ENCODE results near the gene PRKACB. TPM values are rescaled to one million over a fixed set of nuclear protein-coding genes. Genes with fewer than 3 reads are reported as not detected.

The PRKACB gene
- total and polyA plus RNA-seq, 10 of the 15 experiments (the other 5 are each of a cell fraction or from before 2014, with no cell fraction given): 3.1 to 9.0 (median 7.1) TPM; not detected in 1

- no peaks in the 10 kb centered on the region for H3K27me3 ChIP-seq (replicated peaks in 1 of 2; ENCODE audit: control insufficient read depth in 2 of 2, insufficient read depth in 2 of 2, low read length in 1 of 2)
- H3K79me2 ChIP-seq (ENCODE audit: control insufficient read depth, insufficient read depth, low read length): no peaks in the 10 kb centered on the region
- H3K27ac ChIP-seq (ENCODE audit: control insufficient read depth, insufficient read depth): no peak overlapping the region
- ChIA-PET POLR2A (no interaction called here), SMC1A (ENCODE audit: uncharacterized antibody, unreplicated experiment) (no interaction called here), CTCF (interaction anchor here (1.3 to 3.3 kb wide), 3 partner anchors 192 to 661 kb away, joined by 3 to 17 read pairs (median 5); no protein-coding TSS in a partner anchor), RAD21 (ENCODE audit: unreplicated experiment) (no interaction called here)
- 0% methylated on average over 1 of the region's 1 CpG for WGBS (ENCODE audit: insufficient coverage, insufficient replicate concordance, low lambda C conversion rate, missing lambda C conversion rate)
- no peaks in the 10 kb centered on the region for H3K4me1 ChIP-seq (ENCODE audit: control insufficient read depth, insufficient read depth, low read length)
- no peaks in the 10 kb centered on the region for H3K9me3 ChIP-seq (replicated peaks; ENCODE audit: control insufficient read depth, insufficient read depth, low read length)
- TF ChIP-seq SIN3A (IDR thresholded peaks at IDR 0.05; ENCODE audit: low read depth, low read length) (no peak), CREB1 (IDR thresholded peaks at IDR 0.05; ENCODE audit: low read depth) (no peak), SMC3 (IDR thresholded peaks at IDR 0.05; ENCODE audit: borderline replicate concordance, low read length) (no peak)
- TF ChIP-seq, protein P1, sequence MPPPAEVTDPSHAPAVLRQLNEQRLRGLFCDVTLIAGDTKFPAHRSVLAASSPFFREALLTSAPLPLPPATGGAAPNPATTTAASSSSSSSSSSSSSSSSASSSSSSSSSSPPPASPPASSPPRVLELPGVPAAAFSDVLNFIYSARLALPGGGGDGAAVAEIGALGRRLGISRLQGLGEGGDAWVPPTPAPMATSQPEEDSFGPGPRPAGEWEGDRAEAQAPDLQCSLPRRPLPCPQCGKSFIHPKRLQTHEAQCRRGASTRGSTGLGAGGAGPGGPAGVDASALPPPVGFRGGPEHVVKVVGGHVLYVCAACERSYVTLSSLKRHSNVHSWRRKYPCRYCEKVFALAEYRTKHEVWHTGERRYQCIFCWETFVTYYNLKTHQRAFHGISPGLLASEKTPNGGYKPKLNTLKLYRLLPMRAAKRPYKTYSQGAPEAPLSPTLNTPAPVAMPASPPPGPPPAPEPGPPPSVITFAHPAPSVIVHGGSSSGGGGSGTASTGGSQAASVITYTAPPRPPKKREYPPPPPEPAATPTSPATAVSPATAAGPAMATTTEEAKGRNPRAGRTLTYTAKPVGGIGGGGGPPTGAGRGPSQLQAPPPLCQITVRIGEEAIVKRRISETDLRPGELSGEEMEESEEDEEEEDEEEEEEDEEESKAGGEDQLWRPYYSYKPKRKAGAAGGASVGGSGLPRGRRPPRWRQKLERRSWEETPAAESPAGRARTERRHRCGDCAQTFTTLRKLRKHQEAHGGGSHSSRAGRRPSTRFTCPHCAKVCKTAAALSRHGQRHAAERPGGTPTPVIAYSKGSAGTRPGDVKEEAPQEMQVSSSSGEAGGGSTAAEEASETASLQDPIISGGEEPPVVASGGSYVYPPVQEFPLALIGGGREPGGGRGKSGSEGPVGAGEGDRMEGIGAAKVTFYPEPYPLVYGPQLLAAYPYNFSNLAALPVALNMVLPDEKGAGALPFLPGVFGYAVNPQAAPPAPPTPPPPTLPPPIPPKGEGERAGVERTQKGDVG (CRISPR knock-in tag; IDR thresholded peaks at IDR 0.05): no peak
- TF ChIP-seq, protein P2, sequence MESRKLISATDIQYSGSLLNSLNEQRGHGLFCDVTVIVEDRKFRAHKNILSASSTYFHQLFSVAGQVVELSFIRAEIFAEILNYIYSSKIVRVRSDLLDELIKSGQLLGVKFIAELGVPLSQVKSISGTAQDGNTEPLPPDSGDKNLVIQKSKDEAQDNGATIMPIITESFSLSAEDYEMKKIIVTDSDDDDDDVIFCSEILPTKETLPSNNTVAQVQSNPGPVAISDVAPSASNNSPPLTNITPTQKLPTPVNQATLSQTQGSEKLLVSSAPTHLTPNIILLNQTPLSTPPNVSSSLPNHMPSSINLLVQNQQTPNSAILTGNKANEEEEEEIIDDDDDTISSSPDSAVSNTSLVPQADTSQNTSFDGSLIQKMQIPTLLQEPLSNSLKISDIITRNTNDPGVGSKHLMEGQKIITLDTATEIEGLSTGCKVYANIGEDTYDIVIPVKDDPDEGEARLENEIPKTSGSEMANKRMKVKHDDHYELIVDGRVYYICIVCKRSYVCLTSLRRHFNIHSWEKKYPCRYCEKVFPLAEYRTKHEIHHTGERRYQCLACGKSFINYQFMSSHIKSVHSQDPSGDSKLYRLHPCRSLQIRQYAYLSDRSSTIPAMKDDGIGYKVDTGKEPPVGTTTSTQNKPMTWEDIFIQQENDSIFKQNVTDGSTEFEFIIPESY (IDR thresholded peaks at IDR 0.05): no peak
- TF ChIP-seq, protein P3, sequence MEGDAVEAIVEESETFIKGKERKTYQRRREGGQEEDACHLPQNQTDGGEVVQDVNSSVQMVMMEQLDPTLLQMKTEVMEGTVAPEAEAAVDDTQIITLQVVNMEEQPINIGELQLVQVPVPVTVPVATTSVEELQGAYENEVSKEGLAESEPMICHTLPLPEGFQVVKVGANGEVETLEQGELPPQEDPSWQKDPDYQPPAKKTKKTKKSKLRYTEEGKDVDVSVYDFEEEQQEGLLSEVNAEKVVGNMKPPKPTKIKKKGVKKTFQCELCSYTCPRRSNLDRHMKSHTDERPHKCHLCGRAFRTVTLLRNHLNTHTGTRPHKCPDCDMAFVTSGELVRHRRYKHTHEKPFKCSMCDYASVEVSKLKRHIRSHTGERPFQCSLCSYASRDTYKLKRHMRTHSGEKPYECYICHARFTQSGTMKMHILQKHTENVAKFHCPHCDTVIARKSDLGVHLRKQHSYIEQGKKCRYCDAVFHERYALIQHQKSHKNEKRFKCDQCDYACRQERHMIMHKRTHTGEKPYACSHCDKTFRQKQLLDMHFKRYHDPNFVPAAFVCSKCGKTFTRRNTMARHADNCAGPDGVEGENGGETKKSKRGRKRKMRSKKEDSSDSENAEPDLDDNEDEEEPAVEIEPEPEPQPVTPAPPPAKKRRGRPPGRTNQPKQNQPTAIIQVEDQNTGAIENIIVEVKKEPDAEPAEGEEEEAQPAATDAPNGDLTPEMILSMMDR (IDR thresholded peaks at IDR 0.05 in 2 of 3, conservative IDR thresholded peaks at IDR 0.05 in 1 of 3; ENCODE audit: control insufficient read depth in 2 of 3, extremely low read depth in 1 of 3, insufficient read depth in 1 of 3, low read depth in 3 of 3, low read length in 3 of 3): no peak
- DNase-seq (ENCODE audit: low read depth, low spot score) (no peak), FAIRE-seq (no peak), ATAC-seq (no peak)
- H3K4me3 ChIP-seq: no peak overlapping the region
- intact Hi-C loops (cut with micrococcal nuclease; ENCODE audit: unreplicated experiment) (no loop called here), in situ Hi-C loops (cut with MboI) (no loop called here)
- no peak overlapping the region for H2AFZ ChIP-seq (ENCODE audit: control insufficient read depth, low read depth, low read length)
- H3K4me2 ChIP-seq (ENCODE audit: control insufficient read depth, insufficient read depth): no peak overlapping the region
- H3K36me3 ChIP-seq (ENCODE audit: control insufficient read depth in 2 of 2, insufficient read depth in 2 of 2, low read length in 1 of 2): no peaks in the 10 kb centered on the region; a peak in 1 of 4 replicates
- H4K20me1 ChIP-seq (ENCODE audit: control insufficient read depth, insufficient read depth): no peaks in the 10 kb centered on the region
- H3K9ac ChIP-seq (ENCODE audit: control insufficient read depth, insufficient read depth, low read length): no peak overlapping the region
- BruUV-seq (replicated peaks): no TSS peak
These were observed 22.7 kb upstream of the PRKACB start for GRCh38 chr1:84121360-84121759.
